Fibroblast of lung (primary cell): ENCODE results near the gene TGFBRAP1.

Experiments used
- EZH2 ChIP-seq: IDR thresholded peaks from 2 replicates; pipeline ENCODE4 v1.5.1; 2012; ENCODE audit warnings: low read length, control low read depth, mild to moderate bottlenecking; ENCODE audit errors: missing control alignments
- TF ChIP-seq, protein P1 (sequence below), 2 donors: IDR thresholded peaks in 1 of 2; conservative IDR thresholded peaks in 1 of 2; 1 replicate in 1 of 2; 2 replicates in 1 of 2; pipeline ENCODE4 v1.5.1; 2011 to 2012; ENCODE audit warnings: low read length in 2 of 2, control low read depth in 1 of 2, inconsistent platforms in 1 of 2, low read depth in 1 of 2, mild to moderate bottlenecking in 1 of 2

DNA sequence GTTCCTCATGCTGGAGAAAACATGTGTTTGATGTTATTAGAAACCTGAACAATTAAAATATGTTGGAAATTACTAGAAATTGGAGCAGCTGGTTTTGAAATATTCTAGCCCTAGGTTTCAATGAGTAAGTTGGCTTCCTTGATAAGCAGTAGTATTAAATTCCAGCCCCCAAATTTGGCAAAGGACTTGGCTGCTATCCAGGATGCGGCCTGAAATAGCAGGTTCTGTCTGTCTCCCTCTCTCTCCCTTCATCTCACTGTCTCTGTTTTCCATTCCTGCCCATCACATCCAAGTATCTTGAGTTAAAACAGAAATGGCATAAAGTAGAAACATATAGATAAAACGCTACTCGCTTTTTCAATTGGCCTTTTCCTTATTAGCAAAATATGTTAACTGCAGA, 108.9 kb downstream of the TGFBRAP1 start:
- TF ChIP-seq, protein P1, sequence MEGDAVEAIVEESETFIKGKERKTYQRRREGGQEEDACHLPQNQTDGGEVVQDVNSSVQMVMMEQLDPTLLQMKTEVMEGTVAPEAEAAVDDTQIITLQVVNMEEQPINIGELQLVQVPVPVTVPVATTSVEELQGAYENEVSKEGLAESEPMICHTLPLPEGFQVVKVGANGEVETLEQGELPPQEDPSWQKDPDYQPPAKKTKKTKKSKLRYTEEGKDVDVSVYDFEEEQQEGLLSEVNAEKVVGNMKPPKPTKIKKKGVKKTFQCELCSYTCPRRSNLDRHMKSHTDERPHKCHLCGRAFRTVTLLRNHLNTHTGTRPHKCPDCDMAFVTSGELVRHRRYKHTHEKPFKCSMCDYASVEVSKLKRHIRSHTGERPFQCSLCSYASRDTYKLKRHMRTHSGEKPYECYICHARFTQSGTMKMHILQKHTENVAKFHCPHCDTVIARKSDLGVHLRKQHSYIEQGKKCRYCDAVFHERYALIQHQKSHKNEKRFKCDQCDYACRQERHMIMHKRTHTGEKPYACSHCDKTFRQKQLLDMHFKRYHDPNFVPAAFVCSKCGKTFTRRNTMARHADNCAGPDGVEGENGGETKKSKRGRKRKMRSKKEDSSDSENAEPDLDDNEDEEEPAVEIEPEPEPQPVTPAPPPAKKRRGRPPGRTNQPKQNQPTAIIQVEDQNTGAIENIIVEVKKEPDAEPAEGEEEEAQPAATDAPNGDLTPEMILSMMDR (conservative IDR thresholded peaks at IDR 0.05 in 1 of 2, IDR thresholded peaks at IDR 0.05 in 1 of 2; ENCODE audit: low read depth in 1 of 2, low read length in 2 of 2): no peak
- no peak for TF ChIP-seq EZH2
